Measurements from ENCODE around the gene PKNOX2.

The PKNOX2 gene

GRCh38 chr11:125228445-125228844 is 63.9 kb downstream of the PKNOX2 start:
- in situ Hi-C loops (cut with HindIII; ENCODE audit: low sequenced_read_pairs) = no loop called here

DNA sequence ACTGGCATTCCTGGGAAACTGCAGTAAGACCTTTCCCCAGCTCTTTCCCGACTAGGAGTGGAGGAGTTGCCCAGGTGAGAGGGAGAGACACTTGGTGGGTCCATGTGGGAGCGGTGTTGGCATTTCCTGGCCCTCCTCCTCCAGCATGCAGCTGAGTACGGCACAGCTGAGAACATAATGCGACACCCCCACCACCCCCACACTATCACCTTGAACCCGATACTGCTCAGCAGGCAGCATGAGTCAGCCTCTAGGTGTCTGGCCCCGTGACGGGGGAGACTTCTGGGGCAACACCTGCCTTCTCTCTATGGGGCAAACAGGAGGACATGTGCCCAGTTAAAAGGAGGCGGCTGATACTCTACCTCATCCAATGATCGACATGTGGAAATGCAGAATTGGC is 64.4 kb downstream of the PKNOX2 start:
- in situ Hi-C loops (cut with HindIII; ENCODE audit: low sequenced_read_pairs) = no loop called here

DNA sequence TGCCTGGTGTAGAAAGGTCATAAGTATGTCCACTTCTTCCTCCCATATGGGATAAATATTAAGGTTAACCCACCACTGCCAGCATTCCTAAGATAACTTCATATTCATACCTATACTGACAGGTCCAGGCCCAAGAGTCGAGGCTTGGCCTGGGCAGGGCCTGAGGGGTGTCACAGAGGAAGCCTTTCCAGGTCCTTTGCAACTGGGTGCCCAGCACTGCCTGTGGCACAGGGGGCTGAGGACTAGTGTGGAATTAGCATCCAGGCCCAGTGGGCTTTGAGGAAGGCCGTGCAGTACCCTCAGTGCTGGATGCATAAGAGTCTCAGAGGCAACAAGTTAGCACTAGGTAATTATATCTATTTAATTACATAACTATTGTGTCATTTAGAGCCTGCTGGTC is 65.4 kb downstream of the PKNOX2 start:
- in situ Hi-C loops (cut with HindIII; ENCODE audit: low sequenced_read_pairs) = no loop called here

GRCh38 chr11:125233116-125233515 is 68.6 kb downstream of the PKNOX2 start:
- in situ Hi-C loops (cut with HindIII; ENCODE audit: low sequenced_read_pairs) = no loop called here

GRCh38 chr11:125233736-125234275 is 69.3 kb downstream of the PKNOX2 start:
- in situ Hi-C loops (cut with HindIII; ENCODE audit: low sequenced_read_pairs) = no loop called here

GRCh38 chr11:125235071-125235471 is 70.5 kb downstream of the PKNOX2 start:
- in situ Hi-C loops (cut with HindIII; ENCODE audit: low sequenced_read_pairs) = no loop called here

- in situ Hi-C loops (cut with HindIII; ENCODE audit: low sequenced_read_pairs) = no loop called here
These were observed 71.7 kb downstream of the PKNOX2 start for GRCh38 chr11:125236072-125236825.

GRCh38 chr11:125239585-125240560 is 75.3 kb downstream of the PKNOX2 start:
- in situ Hi-C loops (cut with HindIII; ENCODE audit: low sequenced_read_pairs) = no loop called here

DNA sequence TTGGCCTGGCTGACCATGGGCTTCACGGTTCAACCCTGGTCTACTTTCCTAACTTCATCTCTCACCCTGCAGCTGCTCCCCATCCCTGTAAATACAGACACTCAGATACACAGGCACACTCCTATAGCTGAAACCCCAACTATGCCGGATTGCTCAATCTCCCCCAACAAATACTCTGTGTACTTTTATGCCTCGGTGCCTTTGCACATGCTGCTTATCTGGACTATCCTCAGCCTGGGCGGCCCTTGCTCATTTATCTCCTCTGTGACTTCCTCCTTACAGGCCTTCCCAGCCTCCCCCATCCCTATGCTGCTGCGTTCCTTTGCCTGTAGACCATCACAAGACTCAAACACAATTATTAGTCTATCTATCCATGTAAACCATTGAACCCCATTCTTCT is 76.6 kb downstream of the PKNOX2 start:
- in situ Hi-C loops (cut with HindIII; ENCODE audit: low sequenced_read_pairs) = no loop called here

DNA sequence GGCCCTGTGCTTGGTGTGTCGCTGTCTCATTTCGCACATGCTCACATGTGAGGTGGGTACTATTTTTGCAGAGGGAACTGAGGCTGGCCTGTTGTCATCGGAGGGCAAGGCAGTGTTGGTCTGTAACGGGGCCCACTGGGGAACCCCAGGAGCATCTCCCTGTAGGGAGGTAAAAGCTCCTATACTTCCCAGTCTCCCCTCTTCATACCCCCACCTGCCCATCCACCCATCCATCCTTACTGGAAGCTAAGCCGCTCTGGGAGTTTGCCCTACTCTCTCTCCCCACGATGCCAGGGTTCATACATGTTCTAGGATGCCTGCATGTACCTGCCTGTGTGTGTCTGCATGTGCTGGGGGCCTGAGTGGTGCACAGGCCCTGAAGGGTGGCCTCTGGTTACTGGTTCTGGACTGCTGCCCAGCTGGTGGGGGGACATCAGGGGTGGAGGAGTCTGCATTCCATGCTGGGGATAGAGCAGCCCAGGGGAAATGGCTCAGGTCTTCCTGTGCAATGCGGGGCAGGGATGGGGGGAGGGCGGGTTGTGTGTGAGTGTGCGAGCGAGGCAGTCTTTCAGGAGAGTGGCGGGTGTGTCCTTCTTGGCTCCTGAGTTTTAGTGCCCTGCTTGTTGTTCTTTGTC is 77.7 kb downstream of the PKNOX2 start:
- in situ Hi-C loops (cut with HindIII; ENCODE audit: low sequenced_read_pairs) = no loop called here

DNA sequence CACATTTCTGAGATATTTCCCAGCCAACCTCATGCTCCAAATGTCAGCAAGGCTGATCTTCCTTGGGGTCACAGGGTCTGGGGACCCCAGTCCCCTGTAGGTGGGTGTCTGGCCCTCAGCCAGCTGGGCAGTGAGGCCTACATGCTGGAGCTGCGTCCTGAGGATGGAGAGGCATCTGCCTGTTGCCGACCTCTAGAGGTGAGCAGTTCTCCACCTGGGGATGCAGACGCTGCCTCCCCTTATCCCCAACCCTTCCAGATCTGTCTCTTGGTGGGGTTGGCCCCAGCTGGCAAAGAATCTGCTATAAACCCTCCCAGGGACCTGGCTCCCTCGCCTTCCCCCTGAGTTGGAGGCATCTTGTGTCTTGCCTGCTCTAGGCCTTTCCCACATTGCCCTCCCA is 79.6 kb downstream of the PKNOX2 start:
- in situ Hi-C loops (cut with HindIII; ENCODE audit: low sequenced_read_pairs) = no loop called here

DNA sequence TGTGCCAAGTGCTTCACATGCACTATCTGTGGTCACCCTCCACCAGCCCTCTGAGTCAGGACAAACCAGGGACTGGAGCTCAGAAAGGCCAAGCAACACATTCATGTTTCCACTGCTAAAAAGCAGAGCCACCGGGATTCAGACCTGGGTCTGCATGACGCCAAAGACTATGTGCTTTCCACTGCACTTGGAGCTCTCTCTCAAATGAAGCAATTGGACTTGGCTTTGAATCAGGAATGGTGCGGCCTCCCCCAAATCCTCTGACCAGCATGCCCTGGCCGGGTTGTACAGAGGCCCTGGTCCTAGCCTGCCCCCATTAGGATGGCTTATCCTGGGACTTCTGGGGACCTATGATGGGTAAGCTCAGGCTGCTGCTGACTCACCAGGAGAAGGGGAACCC is 80.7 kb downstream of the PKNOX2 start:
- in situ Hi-C loops (cut with HindIII; ENCODE audit: low sequenced_read_pairs) = no loop called here

- in situ Hi-C loops (cut with HindIII; ENCODE audit: low sequenced_read_pairs) = no loop called here
These were observed 82.9 kb downstream of the PKNOX2 start for GRCh38 chr11:125247431-125247830.

- in situ Hi-C loops (cut with HindIII; ENCODE audit: low sequenced_read_pairs) = loop anchor here (5.0 kb wide), 2 partner anchors 37 to 48 kb away; no protein-coding TSS in a partner anchor
These were observed 86.0 kb downstream of the PKNOX2 start for GRCh38 chr11:125250318-125251213.

GRCh38 chr11:125251214-125251545 is 86.6 kb downstream of the PKNOX2 start:
- in situ Hi-C loops (cut with HindIII; ENCODE audit: low sequenced_read_pairs) = loop anchor here (5.0 kb wide), 2 partner anchors 36 to 49 kb away; no protein-coding TSS in a partner anchor

DNA sequence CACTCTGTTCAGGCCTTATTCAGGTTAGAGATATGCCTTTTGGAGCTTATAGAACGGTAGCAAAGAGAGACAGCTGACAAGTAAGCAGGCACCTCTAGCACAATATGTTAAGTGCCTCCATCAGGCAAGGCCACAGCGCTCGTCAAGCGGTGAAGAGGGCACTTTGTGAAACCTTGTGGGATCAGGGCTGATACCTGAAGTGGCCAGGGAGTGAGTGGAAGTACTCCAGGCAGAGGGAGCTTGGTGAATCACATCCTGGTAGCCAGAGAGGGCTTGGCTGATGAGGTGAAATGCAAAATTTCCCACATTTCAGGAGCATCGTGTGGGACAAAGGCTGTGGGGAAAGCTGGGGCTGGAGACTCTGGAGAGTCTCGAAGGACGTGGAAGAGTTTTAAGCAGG is 87.4 kb downstream of the PKNOX2 start:
- in situ Hi-C loops (cut with HindIII; ENCODE audit: low sequenced_read_pairs) = loop anchor here (5.0 kb wide), 2 partner anchors 35 to 50 kb away; no protein-coding TSS in a partner anchor

DNA sequence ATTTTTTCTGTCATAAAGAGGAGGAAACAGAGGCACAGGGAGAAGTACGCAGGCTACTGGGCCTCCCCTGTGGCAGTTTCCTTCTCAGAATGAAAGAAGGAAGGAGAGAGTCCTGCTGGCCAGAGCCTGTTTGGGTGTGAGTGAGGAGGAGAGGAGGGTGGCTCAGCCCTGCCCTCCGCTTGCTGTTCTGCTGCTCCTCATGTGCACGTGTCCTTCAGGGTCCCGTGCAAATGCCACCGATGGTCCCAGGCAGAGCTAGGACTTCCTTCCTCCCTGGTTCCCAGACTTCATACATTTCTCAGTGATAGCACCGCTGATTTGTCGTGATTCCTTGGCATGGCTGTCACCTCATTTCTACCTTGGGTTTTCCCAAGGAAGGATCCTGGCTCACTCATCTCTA is 88.7 kb downstream of the PKNOX2 start:
- in situ Hi-C loops (cut with HindIII; ENCODE audit: low sequenced_read_pairs) = loop anchor here (5.0 kb wide), 2 partner anchors 34 to 51 kb away; no protein-coding TSS in a partner anchor

- in situ Hi-C loops (cut with HindIII; ENCODE audit: low sequenced_read_pairs) = loop anchor here (5.0 kb wide), 2 partner anchors 33 to 52 kb away; no protein-coding TSS in a partner anchor
These were observed 89.4 kb downstream of the PKNOX2 start for GRCh38 chr11:125253795-125254525.

DNA sequence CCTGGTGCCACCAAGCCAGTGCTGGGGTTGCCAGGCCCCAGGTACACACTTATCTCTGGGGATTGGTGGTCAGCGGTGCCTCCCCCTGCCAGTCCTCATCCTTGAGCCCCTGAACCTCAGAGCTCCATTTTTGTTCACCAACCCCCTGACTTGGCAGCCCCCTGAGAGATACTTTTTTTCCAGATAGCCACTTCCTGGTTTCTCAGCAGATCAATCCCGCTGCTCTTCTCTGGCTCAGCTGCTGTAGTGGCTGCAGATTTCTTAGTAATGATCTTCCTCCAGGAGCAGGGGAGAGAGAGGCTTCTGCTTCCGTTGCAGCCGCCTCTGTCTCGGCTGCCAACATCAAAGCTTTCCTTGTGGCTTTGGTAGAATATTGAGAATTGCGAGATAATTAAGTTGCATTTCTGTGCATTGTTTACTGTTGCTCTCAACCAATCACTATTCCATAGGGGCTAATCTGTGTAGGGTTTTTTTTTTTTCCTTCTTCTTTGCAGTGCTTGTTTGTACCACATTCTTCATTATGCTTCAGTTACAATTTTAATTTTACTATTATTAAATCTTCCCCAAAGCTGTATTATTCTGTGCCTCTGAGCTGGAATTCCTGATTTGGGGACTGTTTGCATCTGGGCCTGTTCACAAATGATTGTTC is 92.1 kb downstream of the PKNOX2 start:
- in situ Hi-C loops (cut with HindIII; ENCODE audit: low sequenced_read_pairs) = no loop called here
